Gastroesophageal sphincter (tissue), 4 donors: ENCODE data around the gene DSG4. TPM values are rescaled to one million over a fixed set of nuclear protein-coding genes. Genes with fewer than 3 reads are reported as not detected.

ENCODE experiments used
- ATAC-seq: fragments of 150-250 bp; one replicate; pipeline ENCODE4 v1.9.1; 2016; ENCODE audit warnings: mild to moderate bottlenecking, moderate library complexity
- H3K27ac ChIP-seq, 4 donors: fragments of 200-600 bp; sonication (generic) in 3 of 4; 1 replicate in 3 of 4; 2 replicates in 1 of 4; pipeline ENCODE4 v1.5.1; 2016 to 2019
- H3K27me3 ChIP-seq: fragments of 200-600 bp; sonication (generic); one replicate; pipeline ENCODE4 v1.5.1; 2019
- H3K36me3 ChIP-seq, 2 donors: fragments of 200-600 bp; sonication (generic); one replicate each; pipeline ENCODE4 v1.5.1; 2019; ENCODE audit warnings: control low read depth in 1 of 2
- H3K4me1 ChIP-seq, 3 donors: fragments of 200-600 bp; sonication (generic); 1 replicate in 2 of 3; 2 replicates in 1 of 3; pipeline ENCODE4 v1.5.1; 2016 to 2019; ENCODE audit warnings: control low read depth in 2 of 3
- H3K4me3 ChIP-seq, 2 donors: fragments of 200-600 bp; sonication (generic); one replicate each; pipeline ENCODE4 v1.5.1; 2019; ENCODE audit warnings: mild to moderate bottlenecking in 1 of 2, moderate library complexity in 1 of 2
- H3K9me3 ChIP-seq, 3 donors: fragments of 200-600 bp; sonication (generic); one replicate each; pipeline ENCODE4 v1.5.1; 2017 to 2019; ENCODE audit warnings: control low read depth in 2 of 3
- EP300 ChIP-seq: sonication (generic); formaldehyde crosslinking; IDR thresholded peaks from one replicate; pipeline ENCODE4 v1.6.1; 2017; ENCODE audit warnings: antibody characterized with exemption, mild to moderate bottlenecking
- POLR2A ChIP-seq, 2 donors: fragments of 450-650 bp; IDR thresholded peaks; one replicate each; pipeline ENCODE4 v1.6.1; 2017; ENCODE audit warnings: antibody characterized with exemption in 2 of 2, mild to moderate bottlenecking in 2 of 2, moderate library complexity in 1 of 2
- POLR2AphosphoS5 ChIP-seq: sonication (generic); formaldehyde crosslinking; IDR thresholded peaks from one replicate; pipeline ENCODE4 v1.6.1; 2017; ENCODE audit warnings: antibody characterized with exemption
- WGBS, 2 donors: methylation state at CpG; one replicate each; pipeline ENCODE4 v1.1.5; 2018; ENCODE audit warnings: low coverage in 1 of 2; 5-methylcytosine and 5-hydroxymethylcytosine counted together
- total RNA-seq, 4 donors: library from RNA; depleted of rRNA; stranded (reverse); fragments of >200 nt; gene quantifications; one replicate each; pipeline ENCODE4 v1.1.0, GENCODE V29; 2016
- TF ChIP-seq, protein P1 (sequence below), 4 experiments: fragments of 200-600 bp in 2 of 4; fragments of 450-650 bp in 2 of 4; sonication (generic) in 1 of 4; IDR thresholded peaks; one replicate each; pipeline ENCODE4 v1.5.1; 2017 to 2019; ENCODE audit warnings: antibody characterized with exemption in 4 of 4, mild to moderate bottlenecking in 2 of 4, moderate library complexity in 2 of 4

DSG4 gene
- total RNA-seq, 4 donors from 2014 or later = not detected

DNA sequence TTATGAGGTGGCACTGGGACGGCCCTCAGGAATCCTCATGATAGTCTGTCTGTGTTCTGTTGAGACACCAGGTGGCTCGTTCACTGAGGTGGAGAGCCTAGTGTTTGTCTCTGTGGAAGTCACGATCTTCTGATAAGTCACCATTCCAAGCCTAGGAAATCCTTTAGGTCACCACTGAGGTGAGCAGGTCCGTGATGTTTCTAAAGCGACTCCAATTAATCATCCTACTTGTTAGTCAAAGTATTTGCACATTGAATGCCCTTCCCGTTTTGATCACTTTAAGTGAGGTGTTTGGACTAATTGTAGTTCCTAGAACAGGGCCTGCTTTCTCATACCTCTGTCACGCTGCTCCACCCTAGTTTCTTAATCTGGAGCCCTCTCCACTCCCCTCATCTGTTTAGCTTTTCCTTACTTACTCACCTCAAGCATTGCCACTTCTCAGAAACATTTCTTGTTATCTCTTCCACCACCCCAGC lies 42.9 kb downstream of the DSG4 start:
- no peaks in the 10 kb centered on the region for H3K9me3 ChIP-seq
- no peak overlapping the region for H3K27ac ChIP-seq
- no peak for ATAC-seq
- H3K4me1 ChIP-seq = no peaks in the 10 kb centered on the region
- WGBS, 2 donors = 73 to 75% methylated on average over 7 of the region's 7 CpGs
- H3K36me3 ChIP-seq = no peaks in the 10 kb centered on the region
- no peak overlapping the region for H3K4me3 ChIP-seq
- no peaks in the 10 kb centered on the region for H3K27me3 ChIP-seq
- TF ChIP-seq EP300 = no peak
- no peak for TF ChIP-seq POLR2A (IDR thresholded peaks at IDR 0.05)
- TF ChIP-seq, protein P1, sequence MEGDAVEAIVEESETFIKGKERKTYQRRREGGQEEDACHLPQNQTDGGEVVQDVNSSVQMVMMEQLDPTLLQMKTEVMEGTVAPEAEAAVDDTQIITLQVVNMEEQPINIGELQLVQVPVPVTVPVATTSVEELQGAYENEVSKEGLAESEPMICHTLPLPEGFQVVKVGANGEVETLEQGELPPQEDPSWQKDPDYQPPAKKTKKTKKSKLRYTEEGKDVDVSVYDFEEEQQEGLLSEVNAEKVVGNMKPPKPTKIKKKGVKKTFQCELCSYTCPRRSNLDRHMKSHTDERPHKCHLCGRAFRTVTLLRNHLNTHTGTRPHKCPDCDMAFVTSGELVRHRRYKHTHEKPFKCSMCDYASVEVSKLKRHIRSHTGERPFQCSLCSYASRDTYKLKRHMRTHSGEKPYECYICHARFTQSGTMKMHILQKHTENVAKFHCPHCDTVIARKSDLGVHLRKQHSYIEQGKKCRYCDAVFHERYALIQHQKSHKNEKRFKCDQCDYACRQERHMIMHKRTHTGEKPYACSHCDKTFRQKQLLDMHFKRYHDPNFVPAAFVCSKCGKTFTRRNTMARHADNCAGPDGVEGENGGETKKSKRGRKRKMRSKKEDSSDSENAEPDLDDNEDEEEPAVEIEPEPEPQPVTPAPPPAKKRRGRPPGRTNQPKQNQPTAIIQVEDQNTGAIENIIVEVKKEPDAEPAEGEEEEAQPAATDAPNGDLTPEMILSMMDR (IDR thresholded peaks at IDR 0.05) = no peak
- TF ChIP-seq POLR2AphosphoS5 = no peak

DNA sequence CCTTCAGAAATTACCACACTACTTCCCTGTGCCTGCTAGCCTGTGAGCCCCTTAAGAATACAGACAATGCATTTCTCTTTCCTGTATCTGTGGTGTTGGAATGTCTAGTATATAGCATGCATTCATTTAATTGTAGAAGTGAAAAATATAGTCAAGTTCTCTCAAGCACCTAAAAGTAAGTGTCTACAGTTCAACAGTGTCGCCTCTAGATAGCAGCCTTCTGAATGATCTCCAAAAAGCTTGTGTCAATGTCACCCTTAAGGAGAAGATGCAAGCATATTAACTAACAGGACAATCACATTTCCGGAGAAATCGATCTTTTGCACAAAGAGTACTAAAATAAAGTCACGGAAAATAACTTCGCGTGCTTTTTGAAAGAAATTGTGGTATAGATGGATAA lies 43.5 kb downstream of the DSG4 start:
- Histone ChIP-seq H3K4me1 (no peaks in the 10 kb centered on the region), H3K36me3 (no peaks in the 10 kb centered on the region), H3K27ac (no peak overlapping the region), H3K4me3 (no peak overlapping the region), H3K9me3 (no peaks in the 10 kb centered on the region), H3K27me3 (no peaks in the 10 kb centered on the region)
- ATAC-seq = no peak
- TF ChIP-seq EP300 (no peak), POLR2A (IDR thresholded peaks at IDR 0.05) (no peak), POLR2AphosphoS5 (no peak)
- TF ChIP-seq, protein P1 (IDR thresholded peaks at IDR 0.05) = no peak
- WGBS, 2 donors = 89 to 91% methylated on average over 6 of the region's 6 CpGs

DNA sequence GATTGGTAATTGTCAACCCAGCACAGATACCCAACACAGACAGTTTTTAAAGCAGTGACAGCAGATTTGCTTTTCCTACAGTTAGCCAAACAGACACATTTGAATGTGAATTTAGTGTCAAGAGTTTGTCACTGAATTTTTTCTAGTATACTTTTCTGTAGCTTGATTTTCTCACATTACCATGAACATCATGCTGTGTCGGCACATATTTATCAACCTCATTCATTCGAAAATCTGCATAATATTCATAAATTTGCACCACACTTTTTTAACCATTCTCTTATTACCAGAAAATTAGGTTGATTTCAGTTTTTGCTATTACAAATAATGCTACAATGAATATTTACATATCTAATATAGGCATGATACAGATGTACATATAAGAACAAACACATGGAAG lies 43.9 kb downstream of the DSG4 start:
- TF ChIP-seq POLR2AphosphoS5 = no peak
- no peak for TF ChIP-seq POLR2A (IDR thresholded peaks at IDR 0.05)
- TF ChIP-seq, protein P1 (IDR thresholded peaks at IDR 0.05) = no peak
- no peak for TF ChIP-seq EP300
- no peak for ATAC-seq
- Histone ChIP-seq H3K27ac (no peak overlapping the region), H3K27me3 (no peaks in the 10 kb centered on the region), H3K4me3 (no peak overlapping the region), H3K36me3 (no peaks in the 10 kb centered on the region), H3K4me1 (no peaks in the 10 kb centered on the region), H3K9me3 (no peaks in the 10 kb centered on the region)
- 85 to 94% methylated on average over 2 of the region's 2 CpGs for WGBS, 2 donors

DNA sequence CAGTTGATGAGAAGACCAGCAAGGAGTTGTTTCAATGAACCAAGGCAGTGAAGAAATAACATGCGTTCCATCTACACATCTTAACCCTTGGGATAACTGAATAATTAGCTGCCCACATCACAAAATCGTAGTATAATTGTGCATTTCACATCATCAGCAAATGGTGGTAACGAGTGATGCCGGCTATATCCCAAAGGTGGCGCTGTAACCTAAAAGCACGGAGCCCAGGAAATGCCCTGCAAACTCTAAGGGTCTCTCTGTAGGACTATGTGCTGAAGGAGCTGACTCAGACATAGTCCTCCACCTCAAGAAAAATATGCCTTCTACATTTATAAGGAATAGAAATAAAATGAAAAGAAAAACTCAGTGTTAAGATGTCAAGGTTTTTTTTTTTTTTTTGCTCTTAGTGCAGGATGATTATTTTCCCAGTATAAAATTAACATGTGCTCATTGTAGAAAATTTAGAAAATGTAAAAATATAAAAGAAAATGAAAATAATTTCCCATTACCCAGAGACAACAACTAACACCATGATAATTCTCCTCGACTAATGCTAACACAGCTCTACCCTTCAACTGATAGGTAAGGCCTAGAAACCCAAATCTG lies 47.9 kb downstream of the DSG4 start:
- H3K9me3 ChIP-seq = no peaks in the 10 kb centered on the region
- H3K27me3 ChIP-seq = no peaks in the 10 kb centered on the region
- no peaks in the 10 kb centered on the region for H3K36me3 ChIP-seq
- WGBS, 2 donors = 28 to 31% methylated on average over 7 of the region's 7 CpGs
- no peak for TF ChIP-seq POLR2A (IDR thresholded peaks at IDR 0.05)
- no peak for TF ChIP-seq POLR2AphosphoS5
- TF ChIP-seq, protein P1 (IDR thresholded peaks at IDR 0.05) = no peak
- TF ChIP-seq EP300 = no peak
- H3K27ac ChIP-seq = no peak overlapping the region
- no peak overlapping the region for H3K4me3 ChIP-seq
- no peak for ATAC-seq
- no peaks in the 10 kb centered on the region for H3K4me1 ChIP-seq

DNA sequence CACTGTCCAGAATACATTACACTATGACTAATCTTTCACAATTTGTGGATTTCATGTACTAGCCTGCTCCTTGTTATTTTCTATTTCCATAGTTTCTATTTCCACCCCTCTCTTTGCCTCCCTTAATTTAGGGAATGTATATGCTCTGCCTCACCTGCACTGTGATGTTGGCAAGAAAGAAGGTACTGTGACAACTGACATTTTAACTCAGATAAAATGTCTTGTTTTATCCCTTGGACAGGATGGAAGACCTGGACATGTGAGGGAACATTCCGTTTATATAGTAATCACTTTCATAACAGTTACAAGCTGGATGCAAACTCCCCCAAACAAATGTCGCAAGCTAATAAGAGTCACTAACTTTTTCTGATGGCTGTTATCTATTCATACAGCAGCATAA lies 49.4 kb downstream of the DSG4 start:
- Histone ChIP-seq H3K36me3 (no peaks in the 10 kb centered on the region), H3K9me3 (no peaks in the 10 kb centered on the region), H3K27ac (no peak overlapping the region), H3K27me3 (no peaks in the 10 kb centered on the region), H3K4me1 (no peaks in the 10 kb centered on the region), H3K4me3 (no peak overlapping the region)
- 43 to 76% methylated on average over 1 to 2 of the region's 2 CpGs for WGBS, 2 donors
- ATAC-seq = no peak
- TF ChIP-seq EP300 = no peak
- TF ChIP-seq, protein P1 (IDR thresholded peaks at IDR 0.05) = no peak
- TF ChIP-seq POLR2A (IDR thresholded peaks at IDR 0.05) = no peak
- TF ChIP-seq POLR2AphosphoS5 = no peak
